ENCODE data around the gene ZMAT2.
"Not testable (repeated sequence)": the region's sequence is repeated elsewhere in the genome, so short reads cannot be mapped to it uniquely, and the experiment has no call there.

Gene ZMAT2

GRCh38 chr5:140700177-140701144 lies at the start of gene ZMAT2:
TSS of gene ZMAT2 (plus strand) at chr5:140700447. CDS start at chr5:140700461, 14 bp downstream.
- peak; percentile 95 for DNase-seq

GRCh38 chr5:140658870-140659269 lies 41.4 kb upstream of the ZMAT2 start:
- no peak for DNase-seq

GRCh38 chr5:140660371-140660770 lies 39.9 kb upstream of the ZMAT2 start:
- not testable (repeated sequence) for DNase-seq

GRCh38 chr5:140664030-140664358 lies 36.3 kb upstream of the ZMAT2 start:
- DNase-seq = no peak

GRCh38 chr5:140664359-140665119 lies 35.7 kb upstream of the ZMAT2 start, which contains the start of gene WDR55:
TSS of gene WDR55 (plus strand) at chr5:140664904. CDS start at chr5:140664913, 9 bp downstream.
- DNase-seq = peak; percentile 83

GRCh38 chr5:140671035-140671434 lies 29.2 kb upstream of the ZMAT2 start:
- DNase-seq = not testable (repeated sequence)

- DNase-seq = no peak
Measured at GRCh38 chr5:140671472-140672125, 28.6 kb upstream of the ZMAT2 start.

- DNase-seq = no peak
Measured at GRCh38 chr5:140672455-140673186, 27.6 kb upstream of the ZMAT2 start.

- DNase-seq = no peak
Measured at GRCh38 chr5:140673187-140673976, 26.9 kb upstream of the ZMAT2 start, which contains the start of gene DND1. TSS of gene DND1 (minus strand) at chr5:140673576. CDS start at chr5:140673542, 34 bp downstream.

GRCh38 chr5:140674211-140674610 lies 26.0 kb upstream of the ZMAT2 start:
- DNase-seq = no peak

- DNase-seq = no peak
Measured at GRCh38 chr5:140674629-140675028, 25.6 kb upstream of the ZMAT2 start.

GRCh38 chr5:140677947-140678346 lies 22.3 kb upstream of the ZMAT2 start:
- DNase-seq = no peak

- no peak for DNase-seq
Measured at GRCh38 chr5:140678993-140679392, 21.3 kb upstream of the ZMAT2 start.

- no peak for DNase-seq
Measured at GRCh38 chr5:140690376-140690932, 9.8 kb upstream of the ZMAT2 start.

GRCh38 chr5:140690941-140691924 lies 9.0 kb upstream of the ZMAT2 start, which contains the start of the genes HARS1 and HARS2:
TSS of gene HARS1 (minus strand) at chr5:140691370. CDS start at chr5:140691304, 66 bp downstream.
TSS of gene HARS2 (plus strand) at chr5:140691455. CDS start at chr5:140691649, 194 bp downstream.
- peak; percentile 82 for DNase-seq

- DNase-seq = no peak
Measured at GRCh38 chr5:140694276-140694675, 6.0 kb upstream of the ZMAT2 start.

- no peak for DNase-seq
Measured at GRCh38 chr5:140696891-140697492, 3.3 kb upstream of the ZMAT2 start.

- no peak for DNase-seq
Measured at GRCh38 chr5:140707812-140708211, 7.6 kb downstream of the ZMAT2 start.

GRCh38 chr5:140708787-140709186 lies 8.5 kb downstream of the ZMAT2 start:
- DNase-seq = not testable (repeated sequence)
